ENCODE results near the gene PGLYRP1. TPM values are rescaled to one million over a fixed set of nuclear protein-coding genes. Genes with fewer than 3 reads are reported as not detected.

Gene PGLYRP1
- total RNA-seq, 1 donor from 2014 or later, result not detected

DNA sequence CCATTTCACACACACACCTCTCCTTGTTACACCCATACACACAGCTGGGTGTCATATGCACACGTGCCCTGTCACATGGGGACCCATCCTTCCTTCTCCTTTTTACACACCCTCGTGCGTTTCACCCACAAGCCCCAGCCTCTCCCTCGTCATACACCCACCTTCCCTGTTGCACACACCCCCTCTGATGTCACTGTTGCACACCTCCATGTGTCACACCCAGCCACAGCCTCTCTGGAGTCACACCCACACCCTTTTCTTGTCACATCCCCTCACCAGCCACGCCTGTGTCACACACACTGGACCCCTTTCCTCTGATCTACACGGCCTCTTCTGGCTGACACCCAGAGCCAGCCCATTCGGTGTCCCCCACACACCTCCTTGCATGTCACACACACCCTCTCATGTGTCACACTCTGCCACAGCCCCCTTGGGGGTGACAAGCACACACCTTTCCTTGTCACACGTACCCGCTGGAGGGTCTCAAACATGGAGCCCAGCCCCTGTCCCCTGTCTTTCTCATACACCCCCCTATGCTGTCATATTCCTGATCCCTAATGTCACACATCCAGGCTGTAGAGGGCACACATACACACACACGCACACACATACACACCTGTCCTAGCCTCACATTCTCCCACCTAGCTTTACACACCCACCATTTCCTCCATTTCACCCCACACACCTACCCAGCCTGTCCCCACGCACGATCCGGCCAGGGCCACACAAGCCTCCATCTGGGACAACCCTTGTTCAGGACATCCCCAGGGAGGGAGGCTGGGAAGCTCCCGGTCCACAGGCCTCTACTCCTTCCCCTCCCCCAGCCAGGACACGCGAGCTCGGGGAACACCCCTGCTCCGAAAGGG, 50.5 kb downstream of the PGLYRP1 start:
- intact Hi-C loops (cut with micrococcal nuclease), result no loop called here

- intact Hi-C loops (cut with micrococcal nuclease), result no loop called here
Observed at GRCh38 chr19:45971260-45971902, 51.5 kb downstream of the PGLYRP1 start.

- intact Hi-C loops (cut with micrococcal nuclease), result no loop called here
Observed at GRCh38 chr19:45969676-45970075, 53.2 kb downstream of the PGLYRP1 start.

Other genes starting within 250 kb of the PGLYRP1 start
- gene DMPK, start 240.6 kb downstream of the PGLYRP1 start, total RNA-seq, result 22.5 and 25.9 TPM in 2 replicates
- 34.9 and 35.1 TPM in 2 replicates for gene DMWD, start 230.2 kb downstream of the PGLYRP1 start, total RNA-seq
- 0.46 and 0.56 TPM in 2 replicates for gene RSPH6A, start 207.7 kb downstream of the PGLYRP1 start, total RNA-seq
- gene SYMPK, start 159.9 kb downstream of the PGLYRP1 start, total RNA-seq, result 107 and 111 TPM in 2 replicates
- not detected in 2 replicates for gene FOXA3, start 158.7 kb downstream of the PGLYRP1 start, total RNA-seq
- gene IRF2BP1, start 136.9 kb downstream of the PGLYRP1 start, total RNA-seq, result 15.2 and 16.3 TPM in 2 replicates
- gene MYPOP, start 120.4 kb downstream of the PGLYRP1 start, total RNA-seq, result 9.4 and 10.4 TPM in 2 replicates
- gene NANOS2, start 108.3 kb downstream of the PGLYRP1 start, total RNA-seq, result not detected in 2 replicates
- gene NOVA2, start 49.2 kb downstream of the PGLYRP1 start, total RNA-seq, result 0.10 and 0.51 TPM in 2 replicates
- gene CCDC61, start 27.6 kb downstream of the PGLYRP1 start, total RNA-seq, result 24.2 and 24.8 TPM in 2 replicates
- gene IGFL4, start 17.9 kb upstream of the PGLYRP1 start, total RNA-seq, result not detected in 2 replicates
- not detected in 2 replicates for gene IGFL3, start 101.6 kb upstream of the PGLYRP1 start, total RNA-seq
- gene IGFL2, start 125.2 kb upstream of the PGLYRP1 start, total RNA-seq, result not detected in 2 replicates
- gene IGFL1, start 206.7 kb upstream of the PGLYRP1 start, total RNA-seq, result not detected in 2 replicates

All from T-helper 1 cell treated with Interleukin-12 subunit alpha and Interleukin-12 subunit beta and Interleukin-4 antibody, amounts not matched to agents 30 ng/mL and 1 ng/mL, for 36 hours (primary cell).